ENCODE data around the gene AMACR.
"Not testable (repeated sequence)": the region's sequence is repeated elsewhere in the genome, so short reads cannot be mapped to it uniquely, and the experiment has no call there.

AMACR gene

DNA sequence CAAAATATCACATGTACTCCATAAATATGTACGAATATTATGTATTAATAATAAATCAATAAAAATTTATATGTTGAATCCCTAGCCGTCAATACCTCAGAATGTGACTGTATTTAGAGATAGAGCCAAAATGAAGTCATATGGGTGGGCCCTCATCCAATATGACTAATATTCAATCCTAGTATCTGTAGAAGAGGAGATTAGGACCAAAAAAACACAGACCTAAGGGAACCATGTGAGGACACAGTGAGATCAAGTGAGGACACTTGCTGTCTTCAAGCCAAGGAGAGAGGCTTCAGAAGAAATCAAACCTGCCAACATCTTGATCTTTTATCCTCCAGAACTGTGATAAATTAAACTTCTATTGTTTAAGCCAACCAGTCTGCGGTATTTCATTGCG lies 3.7 kb upstream of the AMACR start:
- Histone ChIP-seq H3K4me3 (ENCODE audit: low read depth, low read length, poor library complexity, severe bottlenecking) (no peak overlapping the region), H3K9ac (ENCODE audit: low read length) (no peak overlapping the region), H2AFZ (ENCODE audit: low read length) (no peak overlapping the region), H3K36me3 (ENCODE audit: insufficient read depth, low read length) (no peaks in the 10 kb centered on the region), H3K9me2 (ENCODE audit: low read depth, low read length) (no peaks in the 10 kb centered on the region), H3K9me3 (ENCODE audit: low read length) (no peaks in the 10 kb centered on the region), H4K20me1 (ENCODE audit: insufficient read depth, low read length) (no peaks in the 10 kb centered on the region), H3K4me1 (ENCODE audit: insufficient read depth, low read length, severe bottlenecking) (peaks cover 17% of the 10 kb centered on the region), H3K79me2 (ENCODE audit: insufficient read depth, low read length) (no peaks in the 10 kb centered on the region), H3K4me2 (ENCODE audit: low read length) (no peak overlapping the region), H3K27ac (ENCODE audit: low read depth, low read length, poor library complexity, severe bottlenecking) (no peak overlapping the region), H3F3A (ENCODE audit: insufficient read depth, low read length) (no peaks in the 10 kb centered on the region), H3K27me3 (ENCODE audit: insufficient read depth, low read length) (no peaks in the 10 kb centered on the region)
- TF ChIP-seq, protein P1, sequence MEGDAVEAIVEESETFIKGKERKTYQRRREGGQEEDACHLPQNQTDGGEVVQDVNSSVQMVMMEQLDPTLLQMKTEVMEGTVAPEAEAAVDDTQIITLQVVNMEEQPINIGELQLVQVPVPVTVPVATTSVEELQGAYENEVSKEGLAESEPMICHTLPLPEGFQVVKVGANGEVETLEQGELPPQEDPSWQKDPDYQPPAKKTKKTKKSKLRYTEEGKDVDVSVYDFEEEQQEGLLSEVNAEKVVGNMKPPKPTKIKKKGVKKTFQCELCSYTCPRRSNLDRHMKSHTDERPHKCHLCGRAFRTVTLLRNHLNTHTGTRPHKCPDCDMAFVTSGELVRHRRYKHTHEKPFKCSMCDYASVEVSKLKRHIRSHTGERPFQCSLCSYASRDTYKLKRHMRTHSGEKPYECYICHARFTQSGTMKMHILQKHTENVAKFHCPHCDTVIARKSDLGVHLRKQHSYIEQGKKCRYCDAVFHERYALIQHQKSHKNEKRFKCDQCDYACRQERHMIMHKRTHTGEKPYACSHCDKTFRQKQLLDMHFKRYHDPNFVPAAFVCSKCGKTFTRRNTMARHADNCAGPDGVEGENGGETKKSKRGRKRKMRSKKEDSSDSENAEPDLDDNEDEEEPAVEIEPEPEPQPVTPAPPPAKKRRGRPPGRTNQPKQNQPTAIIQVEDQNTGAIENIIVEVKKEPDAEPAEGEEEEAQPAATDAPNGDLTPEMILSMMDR (IDR thresholded peaks at IDR 0.05; ENCODE audit: low read length), result no peak
- TF ChIP-seq EZH2 (IDR thresholded peaks at IDR 0.05; ENCODE audit: borderline replicate concordance, low read length), result no peak

GRCh38 chr5:34010146-34010545 lies 2.3 kb upstream of the AMACR start:
- not testable (repeated sequence) for H4K20me1 ChIP-seq (ENCODE audit: insufficient read depth, low read length); H3K9ac ChIP-seq (ENCODE audit: low read length); H3F3A ChIP-seq (ENCODE audit: insufficient read depth, low read length); H3K36me3 ChIP-seq (ENCODE audit: insufficient read depth, low read length); H3K79me2 ChIP-seq (ENCODE audit: insufficient read depth, low read length); H3K27me3 ChIP-seq (ENCODE audit: insufficient read depth, low read length); H2AFZ ChIP-seq (ENCODE audit: low read length); H3K27ac ChIP-seq (ENCODE audit: low read depth, low read length, poor library complexity, severe bottlenecking); H3K4me3 ChIP-seq (ENCODE audit: low read depth, low read length, poor library complexity, severe bottlenecking); H3K4me2 ChIP-seq (ENCODE audit: low read length); H3K9me2 ChIP-seq (ENCODE audit: low read depth, low read length); H3K9me3 ChIP-seq (ENCODE audit: low read length)
- H3K4me1 ChIP-seq (ENCODE audit: insufficient read depth, low read length, severe bottlenecking), result peaks cover 17% of the 10 kb centered on the region

- no peak overlapping the region for H3K27ac ChIP-seq (ENCODE audit: low read depth, low read length, poor library complexity, severe bottlenecking)
- H3K79me2 ChIP-seq (ENCODE audit: insufficient read depth, low read length), result no peaks in the 10 kb centered on the region
- H4K20me1 ChIP-seq (ENCODE audit: insufficient read depth, low read length), result no peaks in the 10 kb centered on the region
- TF ChIP-seq, protein P1 (IDR thresholded peaks at IDR 0.05; ENCODE audit: low read length), result no peak
- TF ChIP-seq EZH2 (IDR thresholded peaks at IDR 0.05; ENCODE audit: borderline replicate concordance, low read length), result no peak
- H3K4me3 ChIP-seq (ENCODE audit: low read depth, low read length, poor library complexity, severe bottlenecking), result no peak overlapping the region
- no peaks in the 10 kb centered on the region for H3F3A ChIP-seq (ENCODE audit: insufficient read depth, low read length)
- no peak overlapping the region for H3K4me2 ChIP-seq (ENCODE audit: low read length)
- no peaks in the 10 kb centered on the region for H3K36me3 ChIP-seq (ENCODE audit: insufficient read depth, low read length)
- no peak overlapping the region for H3K9ac ChIP-seq (ENCODE audit: low read length)
- H3K27me3 ChIP-seq (ENCODE audit: insufficient read depth, low read length), result no peaks in the 10 kb centered on the region
- H3K4me1 ChIP-seq (ENCODE audit: insufficient read depth, low read length, severe bottlenecking), result peaks cover 17% of the 10 kb centered on the region
- H3K9me3 ChIP-seq (ENCODE audit: low read length), result no peaks in the 10 kb centered on the region
- H2AFZ ChIP-seq (ENCODE audit: low read length), result no peak overlapping the region
- no peaks in the 10 kb centered on the region for H3K9me2 ChIP-seq (ENCODE audit: low read depth, low read length)
Observed at GRCh38 chr5:34009610-34010009, 1.8 kb upstream of the AMACR start.

DNA sequence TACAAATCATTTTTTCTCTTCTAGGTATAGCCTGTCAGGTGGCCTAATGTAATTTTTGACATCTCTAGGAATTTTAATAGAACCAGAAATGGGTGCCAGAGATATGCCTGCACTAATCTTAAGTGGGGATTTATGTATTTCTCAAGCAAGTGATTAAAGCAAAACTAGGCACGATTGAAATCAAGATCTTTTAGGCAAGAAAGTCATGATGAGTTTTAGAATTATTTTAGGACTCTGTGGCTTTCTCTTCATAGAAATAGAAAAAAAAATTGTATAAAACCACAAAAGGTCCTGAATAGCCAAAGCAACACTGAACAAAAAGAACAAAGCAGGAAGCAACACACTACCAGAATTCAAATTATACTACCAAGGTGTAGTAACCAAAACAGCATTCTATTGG lies 952 bp upstream of the AMACR start:
- H3K4me3 ChIP-seq (ENCODE audit: low read depth, low read length, poor library complexity, severe bottlenecking), result peak overlapping the region; percentile 66
- peaks cover 17% of the 10 kb centered on the region for H3K4me1 ChIP-seq (ENCODE audit: insufficient read depth, low read length, severe bottlenecking)

More for the DNA sequence above, 952 bp upstream of the AMACR start:
- peak overlapping the region; percentile 95 for H3K4me2 ChIP-seq (ENCODE audit: low read length)
- peak overlapping the region; percentile 64; the same call in 1 of the 2 replicates for H2AFZ ChIP-seq (ENCODE audit: low read length)
- no peak overlapping the region for H3K27ac ChIP-seq (ENCODE audit: low read depth, low read length, poor library complexity, severe bottlenecking)
- H3K79me2 ChIP-seq (ENCODE audit: insufficient read depth, low read length), result no peaks in the 10 kb centered on the region
- no peaks in the 10 kb centered on the region for H3F3A ChIP-seq (ENCODE audit: insufficient read depth, low read length)
- H3K9me3 ChIP-seq (ENCODE audit: low read length), result no peaks in the 10 kb centered on the region
- no peak for TF ChIP-seq EZH2 (IDR thresholded peaks at IDR 0.05; ENCODE audit: borderline replicate concordance, low read length)
- TF ChIP-seq, protein P1 (IDR thresholded peaks at IDR 0.05; ENCODE audit: low read length), result no peak
- H3K9ac ChIP-seq (ENCODE audit: low read length), result peak overlapping the region; percentile 74
- H3K36me3 ChIP-seq (ENCODE audit: insufficient read depth, low read length), result no peaks in the 10 kb centered on the region
- H4K20me1 ChIP-seq (ENCODE audit: insufficient read depth, low read length), result no peaks in the 10 kb centered on the region
- no peaks in the 10 kb centered on the region for H3K9me2 ChIP-seq (ENCODE audit: low read depth, low read length)
- H3K27me3 ChIP-seq (ENCODE audit: insufficient read depth, low read length), result no peaks in the 10 kb centered on the region

Data from OCI-LY1 (cell line).